Neuronal stem cell (in vitro differentiated cells): ENCODE data around the gene MTA3.

Experiments used
- DNase-seq: peaks from one replicate; pipeline ENCODE4 v3.0.0-alpha.2; 2013; ENCODE audit warnings: low spot score
- H2AFZ ChIP-seq: one replicate; pipeline ENCODE4 v1.6.1; 2013; ENCODE audit warnings: mild to moderate bottlenecking, low read length, inconsistent platforms
- H2AK5ac ChIP-seq: 2 replicates; pipeline ENCODE4 v1.6.1; 2013; ENCODE audit warnings: low read depth, mild to moderate bottlenecking, inconsistent platforms, low read length, moderate library complexity, mixed read lengths
- H2BK120ac ChIP-seq: 2 replicates; pipeline ENCODE4 v1.6.1; 2013; ENCODE audit warnings: low read depth, mild to moderate bottlenecking, inconsistent platforms, low read length, moderate library complexity, mixed read lengths
- H2BK12ac ChIP-seq: one replicate; pipeline ENCODE4 v1.6.1; 2013; ENCODE audit warnings: low read length, inconsistent platforms
- H2BK15ac ChIP-seq: 2 replicates; pipeline ENCODE4 v1.6.1; 2013; ENCODE audit warnings: mild to moderate bottlenecking, low read length, inconsistent platforms, mixed read lengths
- H2BK5ac ChIP-seq: one replicate; pipeline ENCODE4 v1.6.1; 2013; ENCODE audit warnings: inconsistent platforms, mild to moderate bottlenecking, low read length, moderate library complexity
- H3K14ac ChIP-seq: one replicate; pipeline ENCODE4 v1.6.1; 2013; ENCODE audit warnings: low read length, inconsistent platforms
- H3K18ac ChIP-seq: 2 replicates; pipeline ENCODE4 v1.6.1; 2013; ENCODE audit warnings: low read length, inconsistent platforms
- H3K23ac ChIP-seq: 2 replicates; pipeline ENCODE4 v1.6.1; 2013; ENCODE audit warnings: low read depth, mild to moderate bottlenecking, mixed read lengths, low read length, inconsistent platforms; ENCODE audit not compliant: poor library complexity
- H3K27ac ChIP-seq: replicated peaks from 3 replicates; pipeline ENCODE4 v1.5.1; 2013; ENCODE audit warnings: low read length, inconsistent platforms
- H3K27me3 ChIP-seq, 3 experiments: 2 replicates each; pipeline ENCODE4 v1.6.1; 2013; ENCODE audit warnings: low read length in 3 of 3, mild to moderate bottlenecking in 2 of 3, inconsistent platforms in 1 of 3, low read depth in 1 of 3, mixed read lengths in 1 of 3, moderate library complexity in 1 of 3; ENCODE audit not compliant: control insufficient read depth in 3 of 3, insufficient read depth in 3 of 3
- H3K36me3 ChIP-seq, 2 donors: replicated peaks in 1 of 2; 2 replicates each; pipeline ENCODE4 v1.6.1; 2013; ENCODE audit warnings: low read length in 2 of 2; ENCODE audit not compliant: control insufficient read depth in 2 of 2, insufficient read depth in 2 of 2
- H3K4ac ChIP-seq: 2 replicates; pipeline ENCODE4 v1.6.1; 2013; ENCODE audit warnings: inconsistent platforms, mild to moderate bottlenecking, low read length, moderate library complexity
- H3K4me1 ChIP-seq, 2 donors: 1 replicate in 1 of 2; 2 replicates in 1 of 2; pipeline ENCODE4 v1.6.1; 2013; ENCODE audit warnings: low read length in 2 of 2, low read depth in 1 of 2; ENCODE audit not compliant: control insufficient read depth in 2 of 2, insufficient read depth in 1 of 2
- H3K4me2 ChIP-seq: one replicate; pipeline ENCODE4 v1.6.1; 2013; ENCODE audit warnings: mild to moderate bottlenecking, low read length, inconsistent platforms; ENCODE audit not compliant: insufficient read depth, poor library complexity, severe bottlenecking
- H3K4me3 ChIP-seq, 2 donors: 2 replicates each; pipeline ENCODE4 v1.5.1; 2013; ENCODE audit warnings: low read length in 2 of 2, mild to moderate bottlenecking in 2 of 2, inconsistent platforms in 1 of 2, moderate library complexity in 1 of 2
- H3K79me1 ChIP-seq: one replicate; pipeline ENCODE4 v1.6.1; 2013; ENCODE audit warnings: low read depth, mild to moderate bottlenecking, inconsistent platforms, low read length, moderate library complexity
- H3K9ac ChIP-seq: one replicate; pipeline ENCODE4 v1.6.1; 2013; ENCODE audit warnings: mild to moderate bottlenecking, low read depth, low read length, inconsistent platforms; ENCODE audit not compliant: poor library complexity
- H3K9me3 ChIP-seq, 2 donors: replicated peaks in 1 of 2; 2 replicates each; pipeline versions ENCODE3 to v1.6.1; 2013; ENCODE audit warnings: low read length in 2 of 2, mild to moderate bottlenecking in 2 of 2, inconsistent platforms in 1 of 2, low read depth in 1 of 2, mixed read lengths in 1 of 2, moderate library complexity in 1 of 2; ENCODE audit not compliant: control insufficient read depth in 2 of 2, insufficient read depth in 1 of 2
- H4K8ac ChIP-seq: one replicate; pipeline ENCODE4 v1.6.1; 2013; ENCODE audit warnings: low read depth, mild to moderate bottlenecking, inconsistent platforms, low read length, moderate library complexity
- H4K91ac ChIP-seq: one replicate; pipeline ENCODE4 v1.6.1; 2013; ENCODE audit warnings: low read length, low read depth, mild to moderate bottlenecking, inconsistent platforms; ENCODE audit not compliant: poor library complexity
- WGBS, 2 donors: extraction: QIAGEN DNeasy Blood & Tissue Kit; methylation state at CpG; one replicate each; pipeline ENCODE4 v1.1.7; 2013; ENCODE audit warnings: missing lambda C conversion rate in 2 of 2, mixed read lengths in 1 of 2; ENCODE audit not compliant: insufficient read length in 2 of 2, insufficient replicate concordance in 1 of 2; ENCODE audit errors: extremely low coverage in 2 of 2; 5-methylcytosine and 5-hydroxymethylcytosine counted together

Gene MTA3

GRCh38 chr2:42587526-42588117, 19.2 kb downstream of the MTA3 start:
- no CpG with 5 or more reads among the region's 4 CpGs for whole genome bisulfite sequencing, 2 donors
- H3K4me3 ChIP-seq, result no peak overlapping the region
- no peak overlapping the region for H2BK15ac ChIP-seq
- no peak overlapping the region for H3K27ac ChIP-seq
- no peak overlapping the region for H3K9ac ChIP-seq
- no peak overlapping the region for H2AFZ ChIP-seq
- H3K14ac ChIP-seq, result no peak overlapping the region
- no peak overlapping the region for H4K91ac ChIP-seq
- H3K9me3 ChIP-seq, result no peaks in the 10 kb centered on the region
- H3K4ac ChIP-seq, result no peak overlapping the region
- no peak overlapping the region for H2BK120ac ChIP-seq
- DNase-seq, result no peak
- H2BK12ac ChIP-seq, result no peak overlapping the region
- H3K4me2 ChIP-seq, result no peak overlapping the region
- H3K27me3 ChIP-seq, result no peaks in the 10 kb centered on the region
- H3K4me1 ChIP-seq, result peaks cover 0 to 2% of the 10 kb centered on the region in 2 donors
- H3K36me3 ChIP-seq, result peaks cover 5 to 67% of the 10 kb centered on the region in 2 donors
- H3K79me1 ChIP-seq, result peaks cover 1% of the 10 kb centered on the region
- H3K23ac ChIP-seq, result no peak overlapping the region
- H2BK5ac ChIP-seq, result no peak overlapping the region
- no peak overlapping the region for H3K18ac ChIP-seq
- H2AK5ac ChIP-seq, result no peak overlapping the region
- H4K8ac ChIP-seq, result no peak overlapping the region

GRCh38 chr2:42588121-42588520, 19.7 kb downstream of the MTA3 start:
- Histone ChIP-seq H3K9me3 (no peaks in the 10 kb centered on the region), H3K4me3 (no peak overlapping the region), H2AFZ (no peak overlapping the region)

GRCh38 chr2:42590176-42590575, 21.7 kb downstream of the MTA3 start:
- Histone ChIP-seq H2BK12ac (no peak overlapping the region), H3K27me3 (no peaks in the 10 kb centered on the region), H3K23ac (no peak overlapping the region), H4K91ac (no peak overlapping the region), H3K79me1 (peaks cover 1% of the 10 kb centered on the region), H3K4me1 (peaks cover 0 to 2% of the 10 kb centered on the region in 2 donors), H3K9ac (no peak overlapping the region), H3K4ac (no peak overlapping the region), H3K4me3 (no peak overlapping the region), H3K18ac (no peak overlapping the region), H3K27ac (no peak overlapping the region), H2BK5ac (no peak overlapping the region), H3K4me2 (no peak overlapping the region), H3K36me3 (peaks cover 3 to 43% of the 10 kb centered on the region in 2 donors), H4K8ac (no peak overlapping the region), H2BK15ac (no peak overlapping the region), H2AFZ (no peak overlapping the region), H3K9me3 (no peaks in the 10 kb centered on the region), H2BK120ac (no peak overlapping the region), H2AK5ac (no peak overlapping the region), H3K14ac (no peak overlapping the region)
- no peak for DNase-seq
- WGBS, 2 donors, result no CpG with 5 or more reads among the region's 2 CpGs

More at GRCh38 chr2:42588121-42588520, 19.7 kb downstream of the MTA3 start:
- no peak overlapping the region for H4K91ac ChIP-seq
- H3K4ac ChIP-seq, result no peak overlapping the region
- H3K4me1 ChIP-seq, result peaks cover 0 to 2% of the 10 kb centered on the region in 2 donors
- DNase-seq, result no peak
- no peak overlapping the region for H3K23ac ChIP-seq
- no peak overlapping the region for H3K14ac ChIP-seq
- no peak overlapping the region for H3K18ac ChIP-seq
- H3K27me3 ChIP-seq, result no peaks in the 10 kb centered on the region
- no peak overlapping the region for H3K27ac ChIP-seq
- H2BK120ac ChIP-seq, result no peak overlapping the region
- no peak overlapping the region for H2BK15ac ChIP-seq
- no peak overlapping the region for H2BK12ac ChIP-seq
- H2AK5ac ChIP-seq, result no peak overlapping the region
- no CpG with 5 or more reads among the region's 1 CpG for WGBS, 2 donors
- no peak overlapping the region for H3K4me2 ChIP-seq
- H3K36me3 ChIP-seq, result peaks cover 5 to 62% of the 10 kb centered on the region in 2 donors
- H4K8ac ChIP-seq, result no peak overlapping the region
- peaks cover 1% of the 10 kb centered on the region for H3K79me1 ChIP-seq
- H2BK5ac ChIP-seq, result no peak overlapping the region
- no peak overlapping the region for H3K9ac ChIP-seq

DNA sequence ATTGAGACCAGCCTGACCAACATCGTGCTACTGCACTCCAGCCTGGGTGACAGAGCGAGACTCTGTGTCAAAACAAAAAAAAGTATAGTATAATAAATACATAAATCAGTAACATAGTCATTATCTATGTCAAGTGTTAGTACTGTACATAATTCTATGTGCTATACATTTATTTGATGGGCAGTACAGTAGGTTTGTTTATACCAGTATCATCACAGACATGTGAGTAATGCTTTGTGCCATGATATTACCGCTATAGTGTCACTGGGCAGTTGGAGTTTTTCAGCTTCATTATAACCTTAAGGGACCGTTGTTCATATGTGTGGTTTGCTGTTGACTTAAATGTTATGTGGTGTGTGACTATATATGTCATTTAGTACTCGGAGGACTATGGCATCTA, 24.9 kb downstream of the MTA3 start:
- Histone ChIP-seq H2BK120ac (no peak overlapping the region), H2AK5ac (no peak overlapping the region), H3K4ac (no peak overlapping the region), H3K9me3 (no peaks in the 10 kb centered on the region), H4K91ac (no peak overlapping the region), H3K36me3 (peaks cover 0 to 26% of the 10 kb centered on the region in 2 donors), H3K4me3 (no peak overlapping the region), H2BK5ac (no peak overlapping the region), H3K9ac (no peak overlapping the region), H3K27ac (no peak overlapping the region), H3K4me2 (no peak overlapping the region), H3K4me1 (peaks cover 0 to 2% of the 10 kb centered on the region in 2 donors), H2BK15ac (no peak overlapping the region), H2BK12ac (no peak overlapping the region), H3K14ac (no peak overlapping the region), H3K79me1 (no peaks in the 10 kb centered on the region), H2AFZ (no peak overlapping the region), H4K8ac (no peak overlapping the region), H3K18ac (no peak overlapping the region), H3K27me3 (no peaks in the 10 kb centered on the region), H3K23ac (no peak overlapping the region)
- DNase-seq, result no peak
- WGBS, 2 donors, result no CpG with 5 or more reads among the region's 5 CpGs
